PC-3 (cell line): ENCODE results near the gene DCLK1. TPM values are rescaled to one million over a fixed set of nuclear protein-coding genes. Genes with fewer than 3 reads are reported as not detected.

ENCODE experiments used
- ATAC-seq: fragments of 200-7000 bp; cut with Tn5 transposase; 2 replicates; pipeline ENCODE4 v1.9.1; 2020; ENCODE audit warnings: mild to moderate bottlenecking, moderate library complexity
- BruUV-seq: library from RNA; stranded (reverse); fragments of 400-500 nt; replicated peaks from 2 replicates; lab custom pipeline; 2021; lab: Mats Ljungman, UMichigan
- CTCF ChIA-PET: fragments of 300-600 bp; sonication (Branson Sonifier 250); formaldehyde crosslinking; loops from one replicate; lab custom pipeline; 2022; ENCODE audit warnings: antibody characterized with exemption; lab: Charles Lee
- POLR2A ChIA-PET: fragments of 300-600 bp; sonication (Branson Sonifier 250); formaldehyde crosslinking; loops from one replicate; lab custom pipeline; 2022; ENCODE audit warnings: antibody characterized with exemption; ENCODE audit not compliant: unreplicated experiment; lab: Charles Lee
- DNase-seq: peaks from one replicate; pipeline ENCODE4 v3.0.0-alpha.2; 2015
- H2AFZ ChIP-seq: fragments of 300-600 bp; sonication (generic); 2 replicates; pipeline ENCODE4 v1.6.0; 2016; ENCODE audit warnings: antibody characterized with exemption, low read length
- H3F3A ChIP-seq: fragments of 300-600 bp; sonication (generic); one replicate; pipeline ENCODE4 v1.6.0; 2017; ENCODE audit warnings: antibody characterized with exemption, low read length, control low read depth, mild to moderate bottlenecking; ENCODE audit not compliant: unreplicated experiment
- H3K27ac ChIP-seq: fragments of 300-600 bp; sonication (generic); 2 replicates; pipeline ENCODE4 v1.5.1; 2016; ENCODE audit warnings: mild to moderate bottlenecking, low read length
- H3K27me3 ChIP-seq: fragments of 300-600 bp; sonication (generic); 2 replicates; pipeline ENCODE4 v1.6.1; 2016; ENCODE audit warnings: low read length, mixed read lengths
- H3K36me3 ChIP-seq: fragments of 300-600 bp; sonication (generic); 2 replicates; pipeline ENCODE4 v1.6.1; 2016; ENCODE audit warnings: low read depth, mixed run types, low read length, mixed read lengths
- H3K4me1 ChIP-seq: fragments of 300-600 bp; sonication (generic); 2 replicates; pipeline ENCODE4 v1.5.1; 2016; ENCODE audit warnings: low read length; ENCODE audit not compliant: insufficient read depth
- H3K4me2 ChIP-seq: fragments of 300-600 bp; sonication (generic); 2 replicates; pipeline ENCODE4 v1.6.0; 2016; ENCODE audit warnings: low read length
- H3K4me3 ChIP-seq: fragments of 300-600 bp; sonication (generic); 2 replicates; pipeline ENCODE4 v1.5.1; 2016; ENCODE audit warnings: mild to moderate bottlenecking, low read length, mixed read lengths
- H3K79me2 ChIP-seq: fragments of 300-600 bp; sonication (generic); 2 replicates; pipeline ENCODE4 v1.6.1; 2017; ENCODE audit warnings: low read length, mixed read lengths
- H3K9ac ChIP-seq: fragments of 300-600 bp; sonication (generic); 2 replicates; pipeline ENCODE4 v1.6.0; 2016; ENCODE audit warnings: mild to moderate bottlenecking, low read length
- H3K9me2 ChIP-seq: fragments of 300-600 bp; sonication (generic); replicated peaks from 2 replicates; pipeline ENCODE4 v1.6.1; 2016; ENCODE audit warnings: mixed run types, low read length, mixed read lengths
- H3K9me3 ChIP-seq: fragments of 300-600 bp; sonication (generic); 2 replicates; pipeline ENCODE4 v1.6.1; 2016; ENCODE audit warnings: low read length, mixed read lengths
- H4K20me1 ChIP-seq: fragments of 300-600 bp; sonication (generic); 2 replicates; pipeline ENCODE4 v1.6.1; 2016; ENCODE audit warnings: low read length, mixed read lengths
- CTCF ChIP-seq: fragments of 300-600 bp; sonication (generic); conservative IDR thresholded peaks from 2 replicates; pipeline ENCODE4 v1.5.1; 2017; ENCODE audit warnings: antibody characterized with exemption, low read depth, mild to moderate bottlenecking, low read length
- EZH2 ChIP-seq: fragments of 300-600 bp; sonication (generic); IDR thresholded peaks from one replicate; pipeline ENCODE4 v1.6.1; 2017; ENCODE audit warnings: antibody characterized with exemption, mild to moderate bottlenecking, low read length; ENCODE audit not compliant: unreplicated experiment
- EZH2phosphoT487 ChIP-seq: fragments of 300-600 bp; sonication (generic); IDR thresholded peaks from 2 replicates; pipeline ENCODE4 v1.6.1; 2018; ENCODE audit warnings: mild to moderate bottlenecking, antibody characterized with exemption, low read length, borderline replicate concordance
- intact Hi-C: fragments of 100-400 bp; cut with micrococcal nuclease; formaldehyde crosslinking; loops from 2 replicates; pipeline ENCODE4 v1.9.0; 2023
- total RNA-seq: library from RNA; depleted of rRNA; stranded (reverse); fragments of >200 nt; gene quantifications from 2 replicates; pipeline ENCODE4 v1.2.3, GENCODE V29; 2014

DCLK1 gene
- total RNA-seq, 1 experiment from 2014 or later, result not detected

GRCh38 chr13:35983206-35983605, 148.0 kb downstream of the DCLK1 start:
- Histone ChIP-seq H3K4me2 (no peak overlapping the region), H3K27ac (no peak overlapping the region), H3F3A (no peaks in the 10 kb centered on the region), H3K27me3 (no peaks in the 10 kb centered on the region), H3K4me1 (peaks cover 12% of the 10 kb centered on the region), H3K9ac (no peak overlapping the region), H4K20me1 (no peaks in the 10 kb centered on the region), H3K9me2 (no peaks in the 10 kb centered on the region), H3K9me3 (no peaks in the 10 kb centered on the region), H2AFZ (no peak overlapping the region), H3K4me3 (no peak overlapping the region), H3K36me3 (no peaks in the 10 kb centered on the region), H3K79me2 (no peaks in the 10 kb centered on the region)
- DNase-seq (no peak), ATAC-seq (no peak)
- POLR2A ChIA-PET, result no interaction called here
- BruUV-seq, result no TSS peak
- CTCF ChIA-PET, result no interaction called here
- intact Hi-C loops, result no loop called here
- TF ChIP-seq EZH2 (no peak), CTCF (no peak), EZH2phosphoT487 (no peak)

- Histone ChIP-seq H3K9ac (no peak overlapping the region), H3F3A (no peaks in the 10 kb centered on the region), H2AFZ (no peak overlapping the region), H3K79me2 (no peaks in the 10 kb centered on the region), H3K4me2 (peak overlapping the region; percentile 46), H3K9me3 (no peaks in the 10 kb centered on the region), H3K9me2 (no peaks in the 10 kb centered on the region), H3K4me3 (no peak overlapping the region), H3K27me3 (no peaks in the 10 kb centered on the region), H4K20me1 (no peaks in the 10 kb centered on the region), H3K4me1 (peaks cover 12% of the 10 kb centered on the region), H3K36me3 (no peaks in the 10 kb centered on the region), H3K27ac (no peak overlapping the region; the same call in 1 of the 2 replicates)
- ATAC-seq, result peak; percentile 58
- TF ChIP-seq EZH2 (no peak), EZH2phosphoT487 (no peak), CTCF (no peak)
- BruUV-seq, result no TSS peak
- CTCF ChIA-PET, result interaction anchor here (0.5 to 1.7 kb wide), 3 partner anchors 148 to 1122 kb away, joined by 3 to 10 read pairs (median 4); no protein-coding TSS in a partner anchor
- POLR2A ChIA-PET, result interaction anchor here (0.7 kb wide), 1 partner anchor 323 kb away, joined by 3 read pairs; no protein-coding TSS in a partner anchor
- peak; percentile 78 for DNase-seq
- intact Hi-C loops, result loop anchor here (5.0 to 10.0 kb wide), 2 partner anchors 418 to 755 kb away; no protein-coding TSS in a partner anchor
Observed at GRCh38 chr13:35979361-35979951, 151.7 kb downstream of the DCLK1 start.
